Activated CD8-positive, alpha-beta T cell treated with anti-CD3 and anti-CD28 coated beads for 36 hours (primary cell): ENCODE data around the gene DYDC2. TPM values are rescaled to one million over a fixed set of nuclear protein-coding genes. Genes with fewer than 3 reads are reported as not detected.

Source experiments
- ATAC-seq: fragments of 200-7000 bp; cut with Tn5 transposase; one replicate; pipeline ENCODE4 v1.10.0; 2021; ENCODE audit warnings: mild to moderate bottlenecking, moderate library complexity
- CTCF ChIA-PET: fragments of 350-600 bp; sonication (Branson Sonifier 250); formaldehyde crosslinking; loops from one replicate; lab custom pipeline; 2021; ENCODE audit warnings: antibody characterized with exemption; lab: Charles Lee
- POLR2A ChIA-PET: fragments of 350-600 bp; sonication (Branson Sonifier 250); formaldehyde crosslinking; loops from one replicate; lab custom pipeline; 2021; ENCODE audit warnings: antibody characterized with exemption; lab: Charles Lee
- DNase-seq: peaks from one replicate; pipeline ENCODE4 v3.0.0-alpha.2; 2020
- H3K27ac Mint-ChIP-seq: one replicate; pipeline ENCODE4 v1.8.0; 2021; ENCODE audit warnings: mild to moderate bottlenecking, mixed read lengths
- H3K27me3 Mint-ChIP-seq: one replicate; pipeline ENCODE4 v1.8.0; 2021; ENCODE audit warnings: mixed read lengths
- H3K36me3 Mint-ChIP-seq: one replicate; pipeline ENCODE4 v1.8.0; 2021; ENCODE audit warnings: low read depth, mixed read lengths
- H3K4me1 Mint-ChIP-seq: one replicate; pipeline ENCODE4 v1.8.0; 2021; ENCODE audit warnings: low read depth, mixed read lengths
- H3K4me3 Mint-ChIP-seq: one replicate; pipeline ENCODE4 v1.8.0; 2021; ENCODE audit warnings: mild to moderate bottlenecking, moderate library complexity, mixed read lengths
- H3K9me3 Mint-ChIP-seq: one replicate; pipeline ENCODE4 v1.8.0; 2021; ENCODE audit warnings: mixed read lengths
- CTCF ChIP-seq: fragments of 200-600 bp; IDR thresholded peaks from one replicate; pipeline ENCODE4 v1.8.0; 2022; ENCODE audit warnings: antibody characterized with exemption, mild to moderate bottlenecking
- intact Hi-C: fragments of 100-400 bp; cut with micrococcal nuclease; formaldehyde crosslinking; loops from one replicate; pipeline ENCODE4 v1.10.0; 2022
- total RNA-seq, 2 experiments: library from RNA; stranded (reverse); gene quantifications; one replicate each; pipeline ENCODE4 v1.2.3, GENCODE V29; 2021

The DYDC2 gene
- total RNA-seq, 2 experiments from 2014 or later, result 0.70 TPM; not detected in 1

DNA sequence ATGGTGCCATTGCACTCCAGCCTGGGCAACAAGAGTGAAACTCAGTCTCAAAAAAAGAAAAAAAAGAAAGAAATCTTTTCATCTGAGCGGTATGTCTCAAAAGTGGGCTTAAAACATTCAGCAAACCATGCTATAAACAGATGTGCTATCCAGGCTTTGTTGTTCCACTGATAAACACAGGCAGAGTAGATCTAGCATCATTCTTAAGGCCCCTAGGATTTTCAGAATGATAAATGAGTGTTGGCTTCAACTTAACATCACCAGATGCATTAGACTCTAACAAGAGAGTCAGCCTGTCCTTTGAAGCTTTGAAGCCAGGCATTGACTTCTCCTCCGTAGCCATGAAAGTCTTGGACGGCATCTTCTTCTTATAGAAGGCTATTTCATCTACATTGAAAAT lies 23.1 kb downstream of the DYDC2 start:
- ChIA-PET CTCF (interaction anchor here (0.6 to 4.8 kb wide), 5 partner anchors 27 to 285 kb away, joined by 3 to 61 read pairs (median 34); partner anchors contain the start of gene PRXL2A), POLR2A (interaction anchor here (1.5 kb wide), 1 partner anchor 141 kb away, joined by 3 read pairs; no protein-coding TSS in a partner anchor)
- Mint-ChIP-seq H3K27ac (no peak overlapping the region), H3K27me3 (no peaks in the 10 kb centered on the region), H3K4me1 (peaks cover 14% of the 10 kb centered on the region), H3K4me3 (no peak overlapping the region), H3K9me3 (no peaks in the 10 kb centered on the region), H3K36me3 (no peaks in the 10 kb centered on the region)
- ATAC-seq (no peak), DNase-seq (no peak)
- TF ChIP-seq CTCF, result no peak
- intact Hi-C loops, result loop anchor here (5.0 to 10.0 kb wide), 2 partner anchors 128 to 225 kb away; no protein-coding TSS in a partner anchor

DNA sequence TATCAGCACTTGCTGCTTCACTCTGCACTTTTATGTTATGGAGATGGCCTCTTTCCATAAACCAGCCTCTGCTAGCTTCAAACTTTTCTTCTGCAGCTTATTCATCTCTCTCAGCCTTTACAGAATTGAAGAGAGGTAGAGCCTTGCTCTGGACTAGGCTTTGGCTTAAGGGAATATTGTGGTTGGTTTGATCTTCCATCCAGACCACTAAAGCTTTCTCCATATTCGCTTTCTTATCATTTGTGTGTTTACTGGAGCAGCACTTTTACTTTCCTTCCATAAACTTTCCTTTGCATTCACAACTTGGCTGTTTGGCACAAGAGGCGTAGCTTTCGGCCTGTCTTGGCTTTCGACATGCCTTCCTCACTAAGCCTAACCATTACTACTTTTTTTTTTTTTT lies 23.6 kb downstream of the DYDC2 start:
- CTCF ChIA-PET, result interaction anchor here (1.1 to 4.8 kb wide), 4 partner anchors 26 to 217 kb away, joined by 3 to 61 read pairs (median 39); partner anchors contain the start of gene PRXL2A
- H3K9me3 Mint-ChIP-seq, result no peaks in the 10 kb centered on the region
- no peak overlapping the region for H3K27ac Mint-ChIP-seq

DNA sequence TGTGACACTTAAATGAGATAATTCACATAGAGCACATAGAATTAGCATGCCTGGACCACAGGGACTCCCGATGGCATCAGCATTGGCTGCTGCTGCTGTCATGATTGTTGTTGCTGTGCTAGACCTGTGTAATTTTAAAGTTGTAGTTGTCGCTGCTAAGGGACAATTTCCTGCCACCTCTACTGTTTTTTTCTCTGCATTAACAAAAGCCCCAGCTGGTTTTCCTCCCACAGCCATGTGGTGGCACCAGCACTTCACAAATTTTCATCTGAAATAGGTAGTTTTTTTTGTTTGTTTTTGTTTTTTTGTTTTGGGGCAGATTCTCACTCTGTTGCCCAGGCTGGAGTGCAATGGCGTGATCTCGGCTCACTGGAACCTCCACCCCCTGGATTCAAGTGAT lies 26.4 kb downstream of the DYDC2 start:
- no peaks in the 10 kb centered on the region for H3K27me3 Mint-ChIP-seq
- peaks cover 14% of the 10 kb centered on the region for H3K4me1 Mint-ChIP-seq
- H3K36me3 Mint-ChIP-seq, result no peaks in the 10 kb centered on the region
- ATAC-seq (peak; percentile 64), DNase-seq (peak; percentile 73)
- POLR2A ChIA-PET, result interaction anchor here (1.2 kb wide), 1 partner anchor 32 kb away, joined by 3 read pairs; no protein-coding TSS in a partner anchor
- intact Hi-C loops, result loop anchor here (1.0 to 10.0 kb wide), 3 partner anchors 60 to 222 kb away; no protein-coding TSS in a partner anchor
- no peak overlapping the region for H3K4me3 Mint-ChIP-seq
- H3K27ac Mint-ChIP-seq, result peak overlapping the region; percentile 37
- peak; percentile 74 for TF ChIP-seq CTCF
- H3K9me3 Mint-ChIP-seq, result no peaks in the 10 kb centered on the region
- CTCF ChIA-PET, result interaction anchor here (0.6 to 4.8 kb wide), 19 partner anchors 13 to 542 kb away, joined by 3 to 61 read pairs (median 4); no protein-coding TSS in a partner anchor

More for the DNA sequence above, 23.6 kb downstream of the DYDC2 start:
- no peak for TF ChIP-seq CTCF
- POLR2A ChIA-PET, result interaction anchor here (1.5 kb wide), 1 partner anchor 140 kb away, joined by 3 read pairs; no protein-coding TSS in a partner anchor
- no peaks in the 10 kb centered on the region for H3K36me3 Mint-ChIP-seq
- H3K27me3 Mint-ChIP-seq, result no peaks in the 10 kb centered on the region
- peaks cover 14% of the 10 kb centered on the region for H3K4me1 Mint-ChIP-seq
- intact Hi-C loops, result loop anchor here (5.0 to 10.0 kb wide), 2 partner anchors 127 to 225 kb away; no protein-coding TSS in a partner anchor
- ATAC-seq (no peak), DNase-seq (no peak)
- H3K4me3 Mint-ChIP-seq, result no peak overlapping the region

DNA sequence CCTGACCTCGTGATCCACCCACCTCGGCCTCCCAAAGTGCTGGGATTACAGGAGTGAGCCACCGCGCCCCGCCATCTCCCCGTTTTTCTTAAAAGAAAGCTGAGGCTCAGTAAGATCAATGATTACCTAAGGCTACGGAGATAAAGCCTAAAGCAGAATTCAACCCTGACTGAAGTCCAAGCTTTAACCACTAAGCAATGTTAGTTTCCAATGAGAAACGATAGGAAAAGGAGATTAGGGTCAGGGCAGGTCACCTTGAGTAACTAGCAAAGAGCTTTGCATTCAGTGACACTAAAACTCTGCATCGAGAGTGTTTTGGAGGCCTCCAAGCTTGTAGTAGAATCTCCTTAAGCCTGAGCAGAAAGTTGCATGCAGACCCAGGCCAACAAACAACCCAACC lies 34.2 kb downstream of the DYDC2 start:
- intact Hi-C loops, result no loop called here
- Mint-ChIP-seq H3K27ac (no peak overlapping the region), H3K27me3 (no peaks in the 10 kb centered on the region), H3K4me1 (no peaks in the 10 kb centered on the region), H3K4me3 (no peak overlapping the region), H3K9me3 (no peaks in the 10 kb centered on the region), H3K36me3 (no peaks in the 10 kb centered on the region)
- TF ChIP-seq CTCF, result no peak
- ChIA-PET POLR2A (no interaction called here), CTCF (interaction anchor here (0.9 to 1.5 kb wide), 3 partner anchors 13 to 206 kb away, joined by 3 to 4 read pairs (median 3); no protein-coding TSS in a partner anchor)
- DNase-seq (no peak), ATAC-seq (no peak)

DNA sequence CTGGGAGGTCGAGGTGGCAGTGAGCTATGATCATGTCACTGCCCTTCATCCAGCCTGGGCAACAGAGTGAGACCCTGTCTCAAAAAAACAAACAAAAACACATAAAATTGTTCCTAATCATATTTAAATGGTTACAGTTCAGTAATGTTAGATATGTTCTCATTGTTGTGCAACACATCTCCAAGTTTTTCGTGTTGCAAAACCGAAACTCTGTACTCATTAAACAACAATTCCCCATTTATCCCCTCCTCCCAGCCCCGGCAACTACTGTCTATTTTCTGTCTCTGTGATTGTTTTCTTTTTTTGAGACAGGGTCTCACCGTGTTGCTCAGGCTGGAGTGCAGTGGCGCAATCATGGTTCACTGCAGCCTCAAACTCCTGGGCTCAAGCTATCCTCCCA lies 35.7 kb downstream of the DYDC2 start:
- Mint-ChIP-seq H3K27me3 (no peaks in the 10 kb centered on the region), H3K27ac (no peak overlapping the region), H3K9me3 (no peaks in the 10 kb centered on the region), H3K4me1 (no peaks in the 10 kb centered on the region), H3K4me3 (no peak overlapping the region), H3K36me3 (no peaks in the 10 kb centered on the region)
- intact Hi-C loops, result no loop called here
- ChIA-PET CTCF (interaction anchor here (0.6 to 2.5 kb wide), 2 partner anchors 14 to 46 kb away, joined by 3 to 8 read pairs; no protein-coding TSS in a partner anchor), POLR2A (no interaction called here)
- DNase-seq (no peak), ATAC-seq (no peak)
- TF ChIP-seq CTCF, result no peak
